ENCODE data around the gene KLF13. TPM values are rescaled to one million over a fixed set of nuclear protein-coding genes. Genes with fewer than 3 reads are reported as not detected.

Gene KLF13
- total and polyA plus RNA-seq, 11 donors = 22.4 to 74.0 (median 56.4) TPM

DNA sequence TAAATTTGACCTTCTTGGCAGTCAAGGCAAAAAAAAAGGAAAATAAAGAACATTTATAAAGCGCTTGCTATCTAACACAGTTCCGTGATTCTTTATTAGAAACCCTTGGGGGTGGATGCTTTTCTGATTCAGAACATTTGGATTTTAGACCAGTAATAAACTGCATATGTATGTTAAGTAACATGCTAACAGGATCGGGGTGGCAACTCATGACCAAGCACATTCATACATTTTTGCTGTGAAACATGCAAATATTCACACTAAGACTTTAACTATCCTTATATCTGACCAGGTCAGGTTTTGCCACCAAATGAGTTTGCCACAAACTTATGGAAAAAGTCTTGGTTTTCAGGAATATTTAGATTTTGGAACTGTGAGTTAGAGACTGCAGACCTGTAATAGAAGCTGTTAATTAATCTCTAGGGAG, 30.4 kb upstream of the KLF13 start:
- WGBS, 4 donors = 89 to 96% (median 91%) methylated on average over 3 of the region's 3 CpGs
- peak in 1 of 5 donors; percentile 6 for DNase-seq
- TF ChIP-seq, protein P1, sequence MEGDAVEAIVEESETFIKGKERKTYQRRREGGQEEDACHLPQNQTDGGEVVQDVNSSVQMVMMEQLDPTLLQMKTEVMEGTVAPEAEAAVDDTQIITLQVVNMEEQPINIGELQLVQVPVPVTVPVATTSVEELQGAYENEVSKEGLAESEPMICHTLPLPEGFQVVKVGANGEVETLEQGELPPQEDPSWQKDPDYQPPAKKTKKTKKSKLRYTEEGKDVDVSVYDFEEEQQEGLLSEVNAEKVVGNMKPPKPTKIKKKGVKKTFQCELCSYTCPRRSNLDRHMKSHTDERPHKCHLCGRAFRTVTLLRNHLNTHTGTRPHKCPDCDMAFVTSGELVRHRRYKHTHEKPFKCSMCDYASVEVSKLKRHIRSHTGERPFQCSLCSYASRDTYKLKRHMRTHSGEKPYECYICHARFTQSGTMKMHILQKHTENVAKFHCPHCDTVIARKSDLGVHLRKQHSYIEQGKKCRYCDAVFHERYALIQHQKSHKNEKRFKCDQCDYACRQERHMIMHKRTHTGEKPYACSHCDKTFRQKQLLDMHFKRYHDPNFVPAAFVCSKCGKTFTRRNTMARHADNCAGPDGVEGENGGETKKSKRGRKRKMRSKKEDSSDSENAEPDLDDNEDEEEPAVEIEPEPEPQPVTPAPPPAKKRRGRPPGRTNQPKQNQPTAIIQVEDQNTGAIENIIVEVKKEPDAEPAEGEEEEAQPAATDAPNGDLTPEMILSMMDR (IDR thresholded peaks at IDR 0.05) = no peak
- no peak for TF ChIP-seq POLR2A (IDR thresholded peaks at IDR 0.05)
- Histone ChIP-seq H3K9me3 (no peaks in the 10 kb centered on the region), H3K4me1 (peaks cover 0 to 28% (median 16%) of the 10 kb centered on the region in 12 donors), H3K27me3 (no peaks in the 10 kb centered on the region), H3K4me3 (no peak overlapping the region), H3K27ac (no peak overlapping the region), H3K36me3 (no peaks in the 10 kb centered on the region)
- no peak for ATAC-seq
- intact Hi-C loops (cut with DNase I) = no loop called here

DNA sequence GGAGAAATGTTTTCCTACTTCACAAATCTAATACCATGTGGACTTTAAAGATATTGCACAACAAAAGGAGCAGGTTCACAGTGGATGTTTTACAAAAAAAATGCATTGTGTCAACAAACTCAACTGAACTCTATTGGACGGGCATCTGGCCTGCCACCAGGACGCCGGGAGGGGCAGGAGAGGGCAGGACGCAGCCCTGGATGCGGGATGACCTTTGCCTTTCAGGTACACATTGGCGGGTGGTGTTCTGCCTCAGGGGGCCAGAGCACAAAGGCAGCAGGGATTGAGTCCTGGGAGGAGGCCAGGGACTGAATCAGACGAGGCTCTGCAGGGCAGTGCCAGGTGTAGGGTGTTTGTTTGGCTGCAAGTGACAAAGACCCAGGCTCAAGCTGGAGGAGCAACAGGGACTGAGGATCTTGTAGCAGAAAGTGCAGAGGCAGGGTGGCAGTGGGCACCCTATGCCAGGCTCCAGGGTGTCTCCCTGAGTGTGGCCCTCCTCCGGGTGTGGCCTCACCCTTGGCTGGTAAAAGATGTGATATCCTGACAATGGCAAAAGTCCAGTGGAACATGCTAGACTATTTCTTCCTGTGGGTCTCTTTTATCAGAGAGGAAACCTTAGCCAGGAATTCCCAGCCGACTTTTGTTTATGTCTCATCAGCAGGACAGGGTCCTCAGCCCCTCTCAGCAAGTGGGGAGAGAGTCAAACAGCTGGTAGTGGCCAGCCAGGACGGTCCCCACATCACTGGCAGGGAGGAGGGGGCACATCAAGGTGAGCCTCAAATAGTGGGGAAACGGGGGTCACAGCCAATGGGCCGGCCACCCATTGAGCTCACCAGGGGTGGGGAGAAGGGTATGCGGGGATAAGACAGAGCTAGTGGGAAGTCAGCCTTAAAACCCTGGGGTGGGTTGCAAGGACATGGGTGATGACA, 29.7 kb upstream of the KLF13 start:
- peak in 3 of 5 donors; percentile 12 to 20 (median 18) for DNase-seq
- 56 to 67% (median 63%) methylated on average over 13 of the region's 13 CpGs for WGBS, 4 donors
- Histone ChIP-seq H3K27ac (no peak overlapping the region), H3K36me3 (no peaks in the 10 kb centered on the region), H3K4me3 (no peak overlapping the region), H3K4me1 (peaks cover 0 to 35% (median 23%) of the 10 kb centered on the region in 12 donors), H3K9me3 (no peaks in the 10 kb centered on the region), H3K27me3 (no peaks in the 10 kb centered on the region)
- ATAC-seq = peak in 1 of 4 donors; percentile 18
- intact Hi-C loops (cut with DNase I) = no loop called here
- TF ChIP-seq, protein P1 (IDR thresholded peaks at IDR 0.05) = no peak
- TF ChIP-seq POLR2A (IDR thresholded peaks at IDR 0.05) = no peak

DNA sequence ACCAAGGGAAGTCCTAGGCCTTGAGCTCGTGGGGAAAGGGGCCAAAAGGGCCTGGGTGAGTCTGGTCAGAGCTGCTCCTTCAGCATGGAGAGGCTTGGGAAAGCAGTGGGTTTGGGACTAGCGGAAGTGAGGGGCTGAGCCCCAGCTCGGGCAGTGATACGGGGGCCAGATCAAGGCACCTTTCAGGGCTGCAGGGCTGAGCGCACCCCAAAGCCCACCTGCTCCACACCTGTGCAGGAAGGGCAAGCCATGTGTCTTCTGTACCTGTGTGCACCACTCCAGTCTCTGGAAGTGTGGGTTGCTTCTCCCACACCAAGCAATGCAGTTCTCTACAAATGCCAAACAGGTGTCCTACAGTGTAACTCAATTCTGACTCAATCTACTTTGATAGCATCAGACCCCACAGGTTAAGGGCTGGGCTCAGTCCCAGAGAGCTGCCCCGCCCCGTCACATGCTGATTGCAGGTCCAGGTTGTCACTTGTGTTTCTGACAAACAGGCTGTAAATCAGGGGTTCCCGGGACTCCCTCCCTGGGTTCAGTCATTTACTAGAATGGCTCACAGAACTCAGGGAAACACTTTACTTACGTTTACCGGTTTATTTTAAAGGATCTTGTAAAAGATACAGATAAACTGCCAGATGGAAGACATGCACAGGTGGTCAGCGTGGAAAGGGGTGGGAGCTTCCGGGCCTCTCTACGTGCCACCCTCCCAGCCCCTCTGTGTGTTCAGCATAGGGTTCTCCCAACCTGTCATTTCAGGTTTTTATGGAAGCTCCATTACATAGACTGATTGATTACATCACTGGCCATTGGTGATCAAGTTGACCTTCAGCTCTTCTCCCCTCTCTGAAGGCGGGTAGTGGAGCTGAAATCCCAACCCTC, 28.8 kb upstream of the KLF13 start:
- intact Hi-C loops (cut with DNase I) = no loop called here
- no peaks in the 10 kb centered on the region for H3K9me3 ChIP-seq
- H3K4me3 ChIP-seq = no peak overlapping the region
- TF ChIP-seq, protein P1 (IDR thresholded peaks at IDR 0.05) = no peak
- TF ChIP-seq POLR2A (IDR thresholded peaks at IDR 0.05) = no peak
- DNase-seq (peak in 2 of 5 donors; percentile 4 to 9), ATAC-seq (no peak)
- no peaks in the 10 kb centered on the region for H3K27me3 ChIP-seq
- no peaks in the 10 kb centered on the region for H3K36me3 ChIP-seq
- WGBS, 4 donors = 93 to 96% (median 95%) methylated on average over 14 of the region's 14 CpGs
- peaks cover 0 to 39% (median 26%) of the 10 kb centered on the region in 12 donors for H3K4me1 ChIP-seq
- H3K27ac ChIP-seq = no peak overlapping the region
